GM21576 (cell line): ENCODE measurements around the gene SLC35D1.
"Not testable (repeated sequence)": the region's sequence is repeated elsewhere in the genome, so short reads cannot be mapped to it uniquely, and the experiment has no call there.

Source experiments
- ATAC-seq: cut with Tn5 transposase; IDR thresholded peaks from one replicate; pipeline ENCODE4 v1.9.1; 2021; ENCODE audit warnings: mild to moderate bottlenecking, moderate library complexity; ENCODE audit not compliant: unreplicated experiment

Gene SLC35D1

DNA sequence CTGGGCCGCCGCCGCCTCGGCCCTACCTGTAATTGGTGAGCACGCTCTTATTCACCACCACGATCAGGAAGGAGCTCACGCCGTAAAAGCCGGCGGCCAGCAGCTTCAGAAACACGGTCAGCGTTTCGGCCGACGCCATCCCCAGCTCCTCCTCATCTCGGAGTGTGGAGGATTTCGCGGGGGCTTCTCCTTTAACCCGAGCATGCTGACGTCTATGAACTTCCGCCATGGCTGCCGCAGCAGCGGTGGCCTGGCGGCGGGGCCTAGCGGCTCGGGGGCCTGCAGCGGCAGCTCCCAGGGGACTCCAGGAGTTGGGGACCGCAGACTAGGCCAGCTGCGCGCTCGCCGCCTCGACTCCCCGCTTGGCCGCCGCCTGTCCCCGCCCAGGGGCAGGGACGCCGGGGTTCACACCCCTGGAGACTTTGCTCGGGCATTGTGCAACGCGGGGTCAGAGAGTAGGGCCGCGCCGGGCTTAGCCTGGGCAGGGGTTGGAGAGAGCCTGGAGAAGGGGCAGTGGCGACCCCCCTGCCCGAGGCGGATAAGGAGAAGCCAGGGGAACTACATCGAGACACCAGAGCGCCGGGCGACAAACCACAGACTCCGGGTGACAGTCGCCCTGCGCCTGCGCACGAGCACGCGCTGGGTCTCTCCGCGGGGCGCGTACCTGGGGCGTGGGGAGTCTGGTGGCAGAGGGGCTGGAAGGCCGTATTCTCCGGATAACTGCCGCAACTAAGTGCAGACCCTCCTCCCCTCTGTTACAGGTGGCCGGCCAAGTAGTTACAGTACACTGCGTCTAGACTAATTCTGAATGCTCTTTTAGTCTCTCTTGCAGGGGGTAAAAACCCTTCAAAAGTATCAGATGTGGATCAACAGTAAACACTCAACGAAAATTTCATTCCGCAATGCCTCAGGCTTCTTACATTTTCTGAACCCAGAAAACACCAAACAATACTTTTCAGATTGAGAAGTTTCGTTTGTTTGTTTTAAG, at the start of gene SLC35D1:
Gene SLC35D1, minus strand, starts transcription at position 364 of the 988 bp plus-strand sequence. Its CDS starts 135 bp downstream, at position 229.
- peak; percentile 76 for ATAC-seq

GRCh38 chr1:67103548-67103947, 49.6 kb upstream of the SLC35D1 start:
- ATAC-seq: no peak

GRCh38 chr1:67100833-67101232, 46.9 kb upstream of the SLC35D1 start:
- ATAC-seq: no peak

DNA sequence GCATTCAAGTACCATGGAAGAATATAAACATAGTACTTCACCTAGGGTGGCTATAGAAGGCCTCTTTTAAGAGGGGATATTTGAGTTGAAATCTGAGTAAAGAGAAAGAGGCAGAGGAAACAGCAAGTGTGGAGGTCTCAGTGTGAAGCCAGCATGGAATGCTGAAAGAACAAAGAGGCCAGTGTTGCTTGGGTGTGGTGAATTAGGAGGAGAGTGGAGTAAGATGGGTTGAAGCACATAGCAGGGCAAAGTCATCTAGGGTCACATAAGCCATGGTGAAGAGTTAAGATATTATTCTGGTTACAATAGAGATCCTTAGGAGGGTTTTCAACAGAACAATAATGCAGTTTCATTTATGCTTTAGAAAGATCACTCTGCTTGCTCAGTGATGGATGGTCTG, 43.4 kb upstream of the SLC35D1 start:
- ATAC-seq: no peak

GRCh38 chr1:67094191-67094590, 40.2 kb upstream of the SLC35D1 start:
- ATAC-seq: no peak

GRCh38 chr1:67089685-67090208, 35.8 kb upstream of the SLC35D1 start:
- no peak for ATAC-seq

DNA sequence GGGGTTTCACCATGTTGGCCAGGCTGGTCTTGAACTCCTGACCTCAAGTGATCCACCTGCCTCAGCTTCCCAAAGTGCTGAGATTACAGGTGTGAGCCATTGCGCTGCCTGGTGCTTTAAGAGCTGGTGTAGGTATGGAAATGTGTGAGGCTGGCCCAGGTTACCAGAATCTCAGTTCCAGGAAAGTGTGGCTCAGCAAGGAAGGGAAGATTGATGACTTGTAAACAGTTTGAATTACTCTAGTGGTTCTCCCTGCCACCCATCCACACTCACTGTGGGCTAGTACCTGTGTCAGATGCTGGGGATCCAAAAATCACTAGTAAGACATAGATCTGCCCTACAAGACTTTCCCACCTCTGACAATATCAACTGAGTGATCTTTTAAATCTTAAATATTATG, 34.5 kb upstream of the SLC35D1 start:
- no peak for ATAC-seq

DNA sequence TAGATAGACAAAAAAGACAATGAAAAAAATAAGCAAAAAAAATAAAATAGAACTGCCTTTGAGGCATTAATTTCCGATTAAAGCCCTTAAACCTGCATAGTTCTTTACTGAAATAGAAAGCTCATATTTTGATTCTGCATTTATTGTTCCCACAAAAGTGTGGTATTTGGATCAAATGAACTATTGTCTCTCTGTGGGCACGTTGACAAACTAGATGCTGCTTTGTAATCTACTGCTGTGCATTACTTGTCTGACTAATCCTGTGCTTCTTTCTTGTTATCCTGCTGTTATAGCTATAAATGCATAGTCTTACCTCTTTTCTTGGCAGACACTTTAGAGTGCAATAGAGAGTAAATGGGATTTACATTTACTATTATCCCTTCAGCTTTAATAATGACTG, 31.4 kb upstream of the SLC35D1 start:
- no peak for ATAC-seq

- ATAC-seq: no peak
Observed at GRCh38 chr1:67084765-67085318, 30.9 kb upstream of the SLC35D1 start.

DNA sequence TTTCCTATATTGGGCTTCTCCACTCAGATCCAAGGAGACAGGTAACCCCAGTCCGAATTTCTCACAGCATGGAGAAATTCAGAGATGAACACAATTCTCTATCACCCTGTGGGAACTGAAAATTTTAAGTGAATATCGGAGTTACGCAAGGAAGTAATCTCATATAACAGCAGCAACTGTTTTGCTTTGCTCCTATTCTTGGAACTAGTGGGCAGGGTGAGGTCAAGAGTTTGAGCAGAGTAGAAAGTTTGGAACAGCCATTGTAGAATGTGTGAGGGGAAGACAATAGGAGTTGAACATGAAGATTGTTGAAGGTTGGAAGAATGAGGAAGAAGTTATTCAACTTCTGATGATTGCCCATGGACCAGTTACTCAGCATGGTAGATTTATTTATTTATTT, 24.3 kb upstream of the SLC35D1 start:
- no peak for ATAC-seq

- no peak for ATAC-seq
Observed at GRCh38 chr1:67077593-67077992, 23.6 kb upstream of the SLC35D1 start.

- no peak for ATAC-seq
Observed at GRCh38 chr1:67072749-67073148, 18.8 kb upstream of the SLC35D1 start.

- ATAC-seq: not testable (repeated sequence)
Observed at GRCh38 chr1:67067655-67068054, 13.7 kb upstream of the SLC35D1 start.

DNA sequence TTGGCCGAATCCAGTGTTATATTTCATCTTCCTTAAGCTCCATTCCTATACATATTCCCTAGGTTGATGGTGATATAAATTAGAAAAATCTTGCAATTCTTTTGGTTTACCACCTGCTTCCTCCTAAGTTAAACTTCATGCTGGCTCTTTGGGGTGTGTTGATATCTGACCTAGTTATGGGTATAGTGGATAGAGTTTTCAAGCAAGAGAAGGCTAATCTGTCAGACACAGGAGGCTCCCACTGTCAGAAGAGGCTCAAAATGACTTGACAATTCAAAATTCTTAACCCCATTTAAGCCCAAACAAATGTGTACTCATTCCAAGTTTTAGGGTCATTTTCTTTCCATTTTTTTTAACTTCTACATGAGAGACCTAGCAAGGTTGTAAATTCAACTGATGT, 8.5 kb upstream of the SLC35D1 start:
- no peak for ATAC-seq

GRCh38 chr1:67061266-67061665, 7.3 kb upstream of the SLC35D1 start:
- no peak for ATAC-seq

DNA sequence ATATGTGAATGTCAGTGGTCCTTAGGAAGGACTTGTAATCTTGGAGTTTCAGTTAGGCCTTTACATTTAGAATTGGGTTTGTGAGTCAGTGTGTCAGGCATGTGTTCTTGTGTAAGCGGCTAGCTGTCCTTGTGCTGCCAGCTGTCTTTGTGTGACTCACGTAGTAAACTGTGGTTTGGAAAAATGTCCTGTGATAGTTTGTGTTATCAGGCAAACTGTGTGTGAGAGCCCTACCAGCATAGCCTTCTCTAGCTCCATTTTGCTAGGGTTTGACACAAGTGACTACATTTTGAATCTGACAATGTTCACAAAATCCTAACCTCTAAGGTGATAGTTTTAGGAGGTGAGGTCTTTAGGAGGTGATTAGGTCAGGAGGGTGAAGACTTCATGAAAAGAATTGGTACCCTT, 6.9 kb upstream of the SLC35D1 start:
- no peak for ATAC-seq

DNA sequence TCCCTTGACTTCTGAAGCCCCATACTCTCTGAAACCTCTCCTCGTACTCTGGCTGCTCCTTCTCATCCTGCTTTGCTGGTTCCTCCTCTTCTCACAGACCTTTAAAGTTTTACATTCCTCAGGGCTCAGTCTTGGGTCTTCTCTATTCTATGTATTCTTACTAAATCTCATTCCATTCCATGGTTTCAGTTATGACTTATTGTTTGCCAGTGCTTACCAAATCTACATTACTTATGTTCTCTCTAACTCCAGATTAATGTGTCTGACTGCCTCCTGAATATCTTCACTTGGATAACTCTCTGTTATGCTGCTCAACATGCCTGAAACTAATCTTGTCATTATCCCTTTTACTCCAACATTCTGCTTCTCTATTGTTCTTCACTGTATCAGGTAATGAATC, 5.4 kb upstream of the SLC35D1 start:
- no peak for ATAC-seq

DNA sequence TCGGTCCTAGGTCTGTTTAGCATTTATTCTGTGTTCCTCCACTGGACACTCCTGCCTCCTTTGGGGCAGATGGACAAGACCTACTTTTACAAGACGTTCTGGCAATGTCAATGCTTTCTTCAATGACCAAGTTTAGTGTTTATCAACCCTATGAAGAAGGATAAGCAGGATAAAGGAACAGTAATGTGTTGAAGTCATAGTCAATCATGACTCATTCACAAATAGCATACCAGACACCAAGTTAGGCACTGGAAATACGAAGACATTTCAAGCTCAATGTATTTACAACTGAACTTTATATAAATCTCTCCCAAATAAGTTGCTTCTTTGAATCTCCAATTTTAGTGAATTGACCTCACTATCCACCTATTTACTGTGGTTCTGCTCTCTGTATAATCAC, 4.8 kb upstream of the SLC35D1 start:
- no peak for ATAC-seq

DNA sequence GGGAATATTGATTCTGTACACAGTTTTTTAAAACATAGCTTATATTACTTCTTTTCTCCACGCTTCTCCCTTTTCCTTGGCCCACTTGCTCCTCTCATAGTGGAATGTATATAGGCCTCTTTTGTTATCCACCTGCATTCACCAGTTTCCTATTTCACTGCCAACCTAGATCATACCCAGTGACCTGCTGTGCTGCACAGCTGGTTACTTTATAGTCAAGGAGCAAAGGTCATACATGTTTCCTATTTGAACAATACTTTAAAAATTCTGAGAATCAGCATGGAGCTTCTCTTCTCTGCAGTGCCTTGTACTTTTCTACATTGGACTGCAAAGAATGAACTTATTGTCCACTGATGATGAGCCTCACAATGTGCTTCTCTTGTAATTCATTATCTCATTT, 4.3 kb upstream of the SLC35D1 start:
- ATAC-seq: no peak

DNA sequence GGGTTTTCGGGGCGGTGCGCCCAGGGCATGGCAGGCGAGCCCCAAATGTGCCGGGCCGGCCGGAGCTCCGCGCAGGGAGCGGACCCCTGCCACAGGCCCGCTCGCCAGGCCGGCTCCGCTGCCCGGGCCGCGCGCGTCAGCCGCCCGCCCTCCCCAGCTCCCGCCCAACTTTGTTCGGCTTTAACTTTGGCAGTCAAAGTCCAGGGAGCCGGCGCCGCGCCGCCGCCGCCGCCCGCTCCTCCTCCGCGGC, 488 bp downstream of the SLC35D1 start:
- peak; percentile 30 for ATAC-seq

DNA sequence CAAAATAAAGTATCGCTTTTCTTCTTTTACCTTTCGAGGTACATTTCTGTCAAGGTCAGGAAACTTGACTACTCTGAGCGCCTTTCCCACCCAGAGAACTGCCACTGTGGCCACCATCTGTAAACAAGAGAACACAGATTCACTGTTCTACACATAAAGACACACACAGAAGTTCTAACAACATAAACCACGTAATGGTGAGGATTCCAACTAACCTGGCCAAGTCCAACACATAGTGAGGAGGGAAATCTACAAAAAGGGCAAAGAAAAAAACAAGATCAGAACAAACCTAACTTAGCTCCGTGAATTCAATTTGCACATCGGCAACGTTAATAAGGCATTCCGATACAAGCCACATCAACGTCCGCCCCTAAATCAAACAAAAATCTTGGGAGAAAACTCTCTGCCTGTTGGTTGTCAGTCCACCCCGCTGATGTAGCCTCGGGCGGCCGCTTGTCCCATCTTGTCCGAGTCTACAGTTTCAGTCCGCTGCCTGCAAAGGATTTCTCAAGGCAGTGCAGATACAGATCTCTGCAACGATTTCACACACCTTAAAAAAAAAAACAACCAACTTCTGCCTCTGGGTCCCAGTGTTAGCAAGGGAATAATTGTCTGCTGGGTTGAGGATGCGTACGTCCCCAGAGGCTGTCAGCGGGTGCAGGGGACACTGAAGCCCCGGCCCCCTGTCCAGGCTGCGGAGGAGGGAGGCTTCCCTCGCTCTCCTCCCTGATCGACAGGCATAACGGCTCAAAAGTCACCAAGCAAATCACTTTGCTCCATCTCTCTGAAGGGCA, 1.0 kb downstream of the SLC35D1 start:
- peak; percentile 14 for ATAC-seq

- no peak for ATAC-seq
Observed at GRCh38 chr1:67051196-67051595, 2.8 kb downstream of the SLC35D1 start.
